Calu3 (cell line): ENCODE data around the gene MEF2C. TPM values are rescaled to one million over a fixed set of nuclear protein-coding genes. Genes with fewer than 3 reads are reported as not detected.
"Not testable (repeated sequence)": the region's sequence is repeated elsewhere in the genome, so short reads cannot be mapped to it uniquely, and the experiment has no call there.

Experiments used
- BruUV-seq: library from RNA; stranded (reverse); fragments of 400-500 nt; replicated peaks from 2 replicates; lab custom pipeline; 2021; lab: Mats Ljungman, UMichigan
- CTCF ChIA-PET: fragments of 300-600 bp; sonication (Branson Sonifier 250); formaldehyde crosslinking; loops from one replicate; lab custom pipeline; 2022; ENCODE audit warnings: antibody characterized with exemption; lab: Charles Lee
- DNase-seq: peaks from one replicate; pipeline ENCODE4 v3.0.0; 2022
- H3K27ac Mint-ChIP-seq: one replicate; pipeline ENCODE4 v1.8.0; 2022; ENCODE audit warnings: mixed read lengths; ENCODE audit not compliant: unreplicated experiment
- H3K27me3 Mint-ChIP-seq: one replicate; pipeline ENCODE4 v1.8.0; 2022; ENCODE audit warnings: mixed read lengths; ENCODE audit not compliant: unreplicated experiment
- H3K36me3 Mint-ChIP-seq: one replicate; pipeline ENCODE4 v1.8.0; 2022; ENCODE audit warnings: mild to moderate bottlenecking, moderate library complexity, mixed read lengths; ENCODE audit not compliant: insufficient read depth, unreplicated experiment
- H3K4me1 Mint-ChIP-seq: one replicate; pipeline ENCODE4 v1.8.0; 2022; ENCODE audit warnings: mild to moderate bottlenecking, low read depth, mixed read lengths; ENCODE audit not compliant: unreplicated experiment
- H3K4me3 Mint-ChIP-seq: one replicate; pipeline ENCODE4 v1.8.0; 2022; ENCODE audit warnings: mild to moderate bottlenecking, low read depth, moderate library complexity, mixed read lengths; ENCODE audit not compliant: unreplicated experiment
- H3K9me3 Mint-ChIP-seq: one replicate; pipeline ENCODE4 v1.8.0; 2022; ENCODE audit warnings: low read depth, mixed read lengths; ENCODE audit not compliant: unreplicated experiment
- intact Hi-C: fragments of 100-400 bp; cut with micrococcal nuclease; formaldehyde crosslinking; loops from one replicate; pipeline ENCODE4 v1.10.0; 2022; ENCODE audit not compliant: unreplicated experiment
- total RNA-seq: library from RNA; stranded (reverse); gene quantifications from 2 replicates; pipeline ENCODE4 v1.2.3, GENCODE V29; 2022
- TF ChIP-seq, protein P1 (sequence below): fragments of 200-600 bp; IDR thresholded peaks from one replicate; pipeline ENCODE4 v1.8.0; 2022; ENCODE audit warnings: antibody characterized with exemption; ENCODE audit not compliant: unreplicated experiment

The MEF2C gene
- total RNA-seq, 1 experiment from 2014 or later: 6.1 TPM

DNA sequence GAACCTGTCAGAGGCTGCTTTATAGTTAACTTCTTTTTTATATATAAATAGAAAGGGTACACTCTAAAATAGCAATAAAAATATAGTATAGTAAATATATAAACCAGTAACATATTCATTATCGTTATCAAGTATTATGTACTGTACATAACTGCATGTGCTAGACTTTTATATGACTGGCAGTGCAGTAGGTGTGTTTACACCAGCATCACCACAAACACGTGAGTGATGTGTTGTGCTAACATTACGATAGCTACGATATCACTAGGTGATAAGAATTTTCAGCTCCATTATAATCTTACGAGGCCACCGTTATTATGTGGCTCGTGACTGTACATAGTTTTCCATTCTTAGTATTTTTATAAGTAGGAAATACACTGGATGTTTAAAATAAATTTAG lies 43.8 kb upstream of the MEF2C start:
- Mint-ChIP-seq H3K27me3 (no peaks in the 10 kb centered on the region), H3K36me3 (no peaks in the 10 kb centered on the region), H3K4me3 (no peak overlapping the region), H3K27ac (no peak overlapping the region), H3K4me1 (no peaks in the 10 kb centered on the region), H3K9me3 (no peaks in the 10 kb centered on the region)
- TF ChIP-seq, protein P1, sequence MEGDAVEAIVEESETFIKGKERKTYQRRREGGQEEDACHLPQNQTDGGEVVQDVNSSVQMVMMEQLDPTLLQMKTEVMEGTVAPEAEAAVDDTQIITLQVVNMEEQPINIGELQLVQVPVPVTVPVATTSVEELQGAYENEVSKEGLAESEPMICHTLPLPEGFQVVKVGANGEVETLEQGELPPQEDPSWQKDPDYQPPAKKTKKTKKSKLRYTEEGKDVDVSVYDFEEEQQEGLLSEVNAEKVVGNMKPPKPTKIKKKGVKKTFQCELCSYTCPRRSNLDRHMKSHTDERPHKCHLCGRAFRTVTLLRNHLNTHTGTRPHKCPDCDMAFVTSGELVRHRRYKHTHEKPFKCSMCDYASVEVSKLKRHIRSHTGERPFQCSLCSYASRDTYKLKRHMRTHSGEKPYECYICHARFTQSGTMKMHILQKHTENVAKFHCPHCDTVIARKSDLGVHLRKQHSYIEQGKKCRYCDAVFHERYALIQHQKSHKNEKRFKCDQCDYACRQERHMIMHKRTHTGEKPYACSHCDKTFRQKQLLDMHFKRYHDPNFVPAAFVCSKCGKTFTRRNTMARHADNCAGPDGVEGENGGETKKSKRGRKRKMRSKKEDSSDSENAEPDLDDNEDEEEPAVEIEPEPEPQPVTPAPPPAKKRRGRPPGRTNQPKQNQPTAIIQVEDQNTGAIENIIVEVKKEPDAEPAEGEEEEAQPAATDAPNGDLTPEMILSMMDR: no peak
- no peak for DNase-seq
- intact Hi-C loops: no loop called here
- CTCF ChIA-PET: no interaction called here
- BruUV-seq: no TSS peak

DNA sequence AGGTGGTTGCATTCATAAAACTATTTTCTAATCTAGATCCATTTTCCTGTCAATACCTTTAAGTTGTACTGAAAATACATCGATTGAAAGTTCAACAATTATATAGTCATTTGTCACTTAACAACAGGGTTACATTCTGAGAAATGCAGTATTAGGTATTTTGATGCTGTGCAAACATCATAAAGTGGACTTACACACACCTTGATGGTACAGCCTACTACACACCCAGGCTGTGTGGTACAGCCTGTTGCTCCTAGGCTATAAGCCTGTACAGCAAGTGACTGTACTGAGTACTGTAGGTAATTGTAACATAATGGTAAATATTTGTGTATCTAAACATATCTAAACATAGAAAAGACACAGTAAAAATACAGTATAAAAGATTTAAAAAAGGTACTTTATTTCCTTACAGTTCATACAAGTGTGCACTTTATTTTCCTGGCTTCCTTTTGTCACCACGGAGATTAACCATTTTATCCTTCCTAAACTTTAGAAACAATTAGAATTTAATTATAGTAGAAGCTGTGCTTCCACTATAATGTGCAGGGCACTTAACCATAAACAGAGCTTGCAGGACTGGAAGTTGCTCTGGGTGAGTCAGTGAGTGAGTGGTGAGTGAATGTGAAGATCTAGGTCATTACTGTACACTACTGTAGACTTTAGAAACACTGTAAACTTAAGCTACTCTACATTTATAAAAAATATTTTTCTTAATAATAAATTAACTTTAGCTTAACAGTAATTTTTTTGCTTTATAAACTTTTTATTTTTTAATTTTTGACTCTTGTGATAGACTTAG lies 42.9 kb upstream of the MEF2C start:
- TF ChIP-seq, protein P1: no peak
- Mint-ChIP-seq H3K9me3 (no peaks in the 10 kb centered on the region), H3K36me3 (no peaks in the 10 kb centered on the region), H3K27me3 (no peaks in the 10 kb centered on the region), H3K27ac (no peak overlapping the region), H3K4me1 (no peaks in the 10 kb centered on the region), H3K4me3 (no peak overlapping the region)
- no peak for DNase-seq
- no TSS peak for BruUV-seq
- CTCF ChIA-PET: no interaction called here
- intact Hi-C loops: no loop called here

DNA sequence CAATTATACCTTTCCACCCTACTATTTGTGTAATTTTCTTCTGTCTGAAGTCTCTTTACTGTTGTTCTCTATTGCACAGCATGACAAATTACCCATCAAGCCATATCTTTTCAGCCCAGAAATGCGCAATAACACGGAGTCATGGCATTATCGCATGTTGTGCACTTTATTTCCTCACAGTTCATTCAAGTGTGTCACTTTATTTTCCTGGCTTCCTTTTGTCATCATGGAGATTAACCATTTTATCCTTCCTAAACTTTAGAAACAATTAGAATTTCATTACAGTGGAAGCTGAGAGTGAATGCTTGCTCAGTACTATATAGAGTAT lies 41.3 kb upstream of the MEF2C start:
- intact Hi-C loops: no loop called here
- Mint-ChIP-seq H3K4me1 (no peaks in the 10 kb centered on the region), H3K9me3 (no peaks in the 10 kb centered on the region), H3K4me3 (no peak overlapping the region), H3K27ac (no peak overlapping the region), H3K27me3 (no peaks in the 10 kb centered on the region), H3K36me3 (no peaks in the 10 kb centered on the region)
- CTCF ChIA-PET: no interaction called here
- TF ChIP-seq, protein P1: no peak
- no peak for DNase-seq
- BruUV-seq: no TSS peak

DNA sequence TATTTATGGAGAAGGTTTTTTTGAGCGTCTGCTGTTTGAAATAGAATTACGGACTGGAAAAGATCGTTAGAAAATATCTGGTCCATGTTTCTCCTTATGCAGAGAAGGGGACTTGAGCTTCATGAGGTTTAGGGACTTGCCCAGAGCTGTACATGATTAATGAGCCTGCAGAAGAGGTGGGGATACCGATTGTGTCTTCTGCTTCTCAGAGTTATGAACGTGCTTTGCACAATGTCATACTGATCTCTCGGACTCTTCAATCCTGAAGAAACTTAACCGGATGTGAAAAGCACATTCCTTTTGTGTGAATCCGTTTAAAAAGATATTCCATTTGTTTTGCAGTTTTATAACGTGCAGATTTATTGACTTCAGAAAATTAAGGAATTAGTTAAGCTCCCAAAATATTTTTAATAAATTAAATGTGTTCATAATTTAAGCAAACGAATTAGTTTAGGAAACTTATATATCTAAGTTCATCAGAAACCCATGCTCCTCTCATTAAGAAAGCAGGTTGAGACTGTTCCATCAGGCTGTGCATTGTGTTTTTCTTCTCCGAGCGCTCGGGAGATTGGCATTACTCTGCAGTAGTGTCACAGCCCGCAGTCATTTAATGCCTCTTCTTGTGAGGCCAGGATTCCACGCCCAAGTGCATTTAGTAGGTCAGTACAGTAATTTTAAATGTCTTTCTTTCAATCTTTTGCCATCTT lies 40.8 kb upstream of the MEF2C start:
- intact Hi-C loops: no loop called here
- TF ChIP-seq, protein P1: no peak
- Mint-ChIP-seq H3K4me1 (no peaks in the 10 kb centered on the region), H3K36me3 (no peaks in the 10 kb centered on the region), H3K4me3 (no peak overlapping the region), H3K9me3 (no peaks in the 10 kb centered on the region), H3K27me3 (no peaks in the 10 kb centered on the region), H3K27ac (no peak overlapping the region)
- CTCF ChIA-PET: no interaction called here
- BruUV-seq: no TSS peak
- no peak for DNase-seq

DNA sequence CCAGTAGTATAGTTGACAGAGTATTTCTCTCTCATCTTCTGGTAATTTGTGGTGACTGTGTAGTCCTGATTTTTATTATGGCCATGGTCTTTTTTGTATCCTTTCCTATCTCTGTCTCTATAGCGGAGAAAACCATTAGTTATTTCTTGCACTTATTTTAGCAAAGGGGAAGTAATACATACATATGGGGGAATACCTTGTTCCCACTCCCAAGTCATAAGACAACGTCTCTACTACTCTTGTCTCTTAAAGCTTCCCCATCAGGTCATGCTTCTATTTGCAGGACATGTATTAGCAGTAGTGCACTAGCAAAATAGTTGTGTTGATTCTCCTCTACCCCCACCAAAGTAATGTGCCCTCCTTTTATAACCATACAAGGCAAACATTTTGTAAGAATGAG lies 29.8 kb upstream of the MEF2C start:
- H3K4me1 Mint-ChIP-seq, CTCF ChIA-PET, DNase-seq, H3K27ac Mint-ChIP-seq, H3K4me3 Mint-ChIP-seq, H3K27me3 Mint-ChIP-seq, H3K9me3 Mint-ChIP-seq, H3K36me3 Mint-ChIP-seq, intact Hi-C loops, BruUV-seq: not testable (repeated sequence)

DNA sequence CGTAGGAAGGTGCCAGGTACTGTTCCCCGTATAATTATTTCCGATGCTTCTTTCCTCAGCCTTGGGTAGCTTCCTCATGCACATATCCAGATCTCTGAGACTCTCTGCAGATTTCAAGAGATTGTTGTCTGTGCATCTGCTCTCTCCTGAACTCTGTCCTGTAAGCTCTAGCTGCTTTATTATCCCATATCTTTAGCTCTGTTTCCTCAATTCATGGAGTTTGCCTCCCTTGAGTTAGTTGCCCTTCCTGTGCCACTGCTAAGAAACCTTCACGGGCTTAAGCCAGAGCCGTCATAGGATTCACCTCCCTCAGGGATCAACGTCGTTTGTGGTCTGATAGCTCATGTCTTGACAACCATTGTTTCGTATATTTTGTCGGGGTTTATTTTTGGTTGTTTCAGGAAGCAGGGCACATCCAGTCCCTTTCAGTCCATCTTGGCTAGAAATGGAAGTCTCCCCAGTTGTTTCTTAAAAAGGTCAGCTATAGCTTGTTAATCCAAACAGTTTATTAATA lies 28.1 kb upstream of the MEF2C start:
- H3K9me3 Mint-ChIP-seq, H3K36me3 Mint-ChIP-seq, CTCF ChIA-PET, H3K27ac Mint-ChIP-seq, intact Hi-C loops, H3K4me1 Mint-ChIP-seq, H3K27me3 Mint-ChIP-seq, DNase-seq, BruUV-seq, H3K4me3 Mint-ChIP-seq: not testable (repeated sequence)
